ENCODE data around the gene RASGEF1B.

- TF ChIP-seq CTCF (IDR thresholded peaks at IDR 0.05) (no peak), POLR2AphosphoS5 (IDR thresholded peaks at IDR 0.05) (no peak), POLR2A (IDR thresholded peaks at IDR 0.05) (no peak), EP300 (IDR thresholded peaks at IDR 0.05) (no peak)
Measured at GRCh38 chr4:81378386-81378785, 93.3 kb downstream of the RASGEF1B start.

All from gastroesophageal sphincter (tissue), 3 donors.